ENCODE results near the gene ACACA.

The ACACA gene

GRCh38 chr17:37037590-37038155 lies 369.0 kb downstream of the ACACA start:
- no peak for DNase-seq (ENCODE audit: low read depth in 2 of 2)
